GM12875 (cell line): ENCODE data around the gene TRIM14.
"Not testable (repeated sequence)": the region's sequence is repeated elsewhere in the genome, so short reads cannot be mapped to it uniquely, and the experiment has no call there.

Experiments
- H3K4me3 ChIP-seq: one replicate; pipeline ENCODE4 v1.5.1; 2011; ENCODE audit warnings: low read depth, low read length, control low read depth
- TF ChIP-seq, protein P1 (sequence below): IDR thresholded peaks from 2 replicates; pipeline ENCODE4 v1.5.1; 2011; ENCODE audit warnings: low read depth, mild to moderate bottlenecking, control low read depth, inconsistent platforms, low read length, moderate library complexity, borderline replicate concordance; ENCODE audit not compliant: insufficient read depth

Gene TRIM14

DNA sequence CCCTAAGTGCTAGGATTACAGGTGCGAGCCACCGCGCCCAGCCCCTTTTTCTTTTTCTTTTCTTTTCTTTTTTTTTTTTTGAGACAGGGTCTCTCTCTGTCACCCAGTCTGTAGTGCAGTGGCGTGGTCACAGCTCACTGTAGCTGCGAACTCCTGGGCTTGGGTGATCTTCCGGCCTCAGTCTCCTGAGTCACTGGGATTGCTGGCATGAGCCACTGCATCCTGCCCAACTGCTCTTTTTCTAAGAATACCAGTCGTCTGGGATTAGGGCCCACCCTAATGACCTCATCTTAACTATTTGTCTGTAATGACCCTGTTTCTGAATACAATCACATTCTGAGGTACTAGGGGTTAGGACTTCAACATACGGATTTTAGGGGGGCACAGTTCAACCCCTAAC lies 96.6 kb downstream of the TRIM14 start:
- no peak overlapping the region for H3K4me3 ChIP-seq
- TF ChIP-seq, protein P1, sequence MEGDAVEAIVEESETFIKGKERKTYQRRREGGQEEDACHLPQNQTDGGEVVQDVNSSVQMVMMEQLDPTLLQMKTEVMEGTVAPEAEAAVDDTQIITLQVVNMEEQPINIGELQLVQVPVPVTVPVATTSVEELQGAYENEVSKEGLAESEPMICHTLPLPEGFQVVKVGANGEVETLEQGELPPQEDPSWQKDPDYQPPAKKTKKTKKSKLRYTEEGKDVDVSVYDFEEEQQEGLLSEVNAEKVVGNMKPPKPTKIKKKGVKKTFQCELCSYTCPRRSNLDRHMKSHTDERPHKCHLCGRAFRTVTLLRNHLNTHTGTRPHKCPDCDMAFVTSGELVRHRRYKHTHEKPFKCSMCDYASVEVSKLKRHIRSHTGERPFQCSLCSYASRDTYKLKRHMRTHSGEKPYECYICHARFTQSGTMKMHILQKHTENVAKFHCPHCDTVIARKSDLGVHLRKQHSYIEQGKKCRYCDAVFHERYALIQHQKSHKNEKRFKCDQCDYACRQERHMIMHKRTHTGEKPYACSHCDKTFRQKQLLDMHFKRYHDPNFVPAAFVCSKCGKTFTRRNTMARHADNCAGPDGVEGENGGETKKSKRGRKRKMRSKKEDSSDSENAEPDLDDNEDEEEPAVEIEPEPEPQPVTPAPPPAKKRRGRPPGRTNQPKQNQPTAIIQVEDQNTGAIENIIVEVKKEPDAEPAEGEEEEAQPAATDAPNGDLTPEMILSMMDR: no peak

DNA sequence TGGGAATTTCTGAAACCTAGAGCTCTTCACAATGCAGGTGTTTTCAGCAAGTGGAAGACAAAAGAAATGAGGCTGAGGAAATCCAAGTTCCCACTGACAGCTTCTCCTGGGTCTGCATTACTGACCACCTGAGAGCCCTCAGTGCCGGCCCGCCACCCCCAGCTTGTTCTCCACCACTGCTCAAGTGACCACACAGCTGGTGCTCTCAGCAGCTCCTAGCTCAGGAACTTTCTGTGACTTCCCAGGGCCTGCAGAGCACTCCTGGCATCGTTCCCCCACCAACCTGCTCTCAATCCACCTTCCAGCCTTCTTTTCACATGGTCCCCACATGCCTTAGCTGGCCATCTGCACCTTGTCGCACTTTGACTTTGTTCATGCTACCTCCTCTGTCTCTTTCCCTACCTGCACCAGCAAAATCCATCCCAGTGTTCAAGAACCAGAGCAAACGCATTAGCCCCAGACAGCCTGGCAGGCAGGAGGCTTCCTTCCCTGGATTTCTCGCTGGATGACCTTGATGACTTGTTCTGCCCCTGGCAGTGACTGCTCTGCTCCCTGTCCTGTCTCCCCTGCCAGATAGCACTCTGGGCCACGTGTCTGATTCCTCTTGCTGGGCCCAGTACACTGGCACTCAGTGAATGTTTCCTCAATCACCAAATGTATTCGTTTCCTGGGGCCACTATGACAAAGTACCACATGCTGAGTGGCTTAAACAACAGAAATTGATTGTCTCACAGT lies 97.5 kb downstream of the TRIM14 start:
- TF ChIP-seq, protein P1: no peak
- H3K4me3 ChIP-seq: no peak overlapping the region

DNA sequence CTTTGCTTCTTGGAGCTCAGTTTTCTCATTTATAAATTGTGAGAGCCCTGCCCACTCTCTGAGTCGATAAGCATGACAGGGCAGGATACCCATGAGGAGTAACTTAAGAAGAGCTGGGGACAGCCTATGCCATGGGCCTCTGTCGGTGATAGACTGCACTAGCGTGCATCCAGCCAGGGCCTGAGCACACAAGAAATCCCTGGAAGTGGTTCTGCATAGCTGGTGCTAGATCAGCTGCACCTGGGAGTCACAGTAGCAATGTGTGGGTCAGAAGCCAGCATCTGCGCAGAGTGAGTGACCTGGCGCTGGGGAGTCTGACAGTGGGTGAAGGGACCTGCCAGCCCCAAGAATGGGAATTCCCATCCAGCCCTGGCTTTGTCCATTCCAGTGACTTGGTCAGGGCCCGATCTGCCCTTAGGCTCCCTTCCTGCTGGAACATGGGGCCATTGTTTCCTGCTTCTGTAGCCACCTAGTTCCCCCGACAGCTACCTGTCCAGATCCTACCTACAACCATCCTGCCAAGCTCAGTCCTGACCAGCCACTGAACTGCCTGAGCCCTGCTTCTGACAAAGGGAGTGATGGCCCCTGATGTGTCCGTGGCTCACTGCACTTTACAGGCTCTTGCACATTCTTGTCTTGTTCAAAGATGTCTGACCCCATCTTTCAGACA lies 98.4 kb downstream of the TRIM14 start:
- TF ChIP-seq, protein P1: no peak
- no peak overlapping the region for H3K4me3 ChIP-seq

DNA sequence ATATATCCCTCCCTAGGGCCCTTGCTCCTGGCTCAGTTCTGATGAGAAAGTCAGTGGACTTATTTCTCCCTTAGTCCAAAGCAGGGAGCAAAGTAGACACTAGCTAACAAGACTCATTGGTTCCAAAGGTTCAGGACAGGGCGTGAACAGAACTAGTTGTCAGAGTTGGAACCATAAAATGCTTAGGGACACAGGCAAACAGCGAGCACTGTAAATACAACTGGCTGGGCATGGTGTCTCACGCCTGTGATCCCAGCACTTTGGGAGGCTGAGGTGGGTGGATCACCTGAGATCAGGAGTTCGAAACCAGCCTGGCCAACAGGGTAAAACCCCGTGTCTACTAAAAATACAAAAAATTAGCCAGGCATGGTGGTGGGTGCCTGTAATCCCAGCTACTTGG lies 99.2 kb downstream of the TRIM14 start:
- H3K4me3 ChIP-seq: not testable (repeated sequence)
